Measurements from ENCODE around the gene CXCR6. TPM values are rescaled to one million over a fixed set of nuclear protein-coding genes. Genes with fewer than 3 reads are reported as not detected.

The CXCR6 gene
- polyA plus RNA-seq, 1 donor from 2014 or later = not detected

DNA sequence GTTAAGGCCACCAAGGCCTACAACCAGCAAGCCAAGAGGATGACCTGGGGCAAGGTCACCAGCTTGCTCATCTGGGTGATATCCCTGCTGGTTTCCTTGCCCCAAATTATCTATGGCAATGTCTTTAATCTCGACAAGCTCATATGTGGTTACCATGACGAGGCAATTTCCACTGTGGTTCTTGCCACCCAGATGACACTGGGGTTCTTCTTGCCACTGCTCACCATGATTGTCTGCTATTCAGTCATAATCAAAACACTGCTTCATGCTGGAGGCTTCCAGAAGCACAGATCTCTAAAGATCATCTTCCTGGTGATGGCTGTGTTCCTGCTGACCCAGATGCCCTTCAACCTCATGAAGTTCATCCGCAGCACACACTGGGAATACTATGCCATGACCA is 3.6 kb downstream of the CXCR6 start:
- H3K4me3 ChIP-seq (ENCODE audit: low read length) = no peak overlapping the region
- H3K9ac ChIP-seq (ENCODE audit: low read length) = no peak overlapping the region
- H3K27ac ChIP-seq (ENCODE audit: low read length) = no peak overlapping the region
- H3K9me3 ChIP-seq (ENCODE audit: low read length) = no peaks in the 10 kb centered on the region
- TF ChIP-seq EZH2 (IDR thresholded peaks at IDR 0.05; ENCODE audit: borderline replicate concordance, insufficient read depth, low read length, poor library complexity, severe bottlenecking) (no peak), EP300 (conservative IDR thresholded peaks at IDR 0.05; ENCODE audit: poor library complexity, severe bottlenecking) (no peak), RAD21 (conservative IDR thresholded peaks at IDR 0.05) (no peak), MXI1 (conservative IDR thresholded peaks at IDR 0.05; ENCODE audit: poor library complexity, severe bottlenecking) (no peak), SMC3 (conservative IDR thresholded peaks at IDR 0.05; ENCODE audit: poor library complexity) (no peak), TAF1 (IDR thresholded peaks at IDR 0.05; ENCODE audit: low read depth) (no peak), POLR2AphosphoS5 (IDR thresholded peaks at IDR 0.05) (no peak)
- TF ChIP-seq, protein P1, sequence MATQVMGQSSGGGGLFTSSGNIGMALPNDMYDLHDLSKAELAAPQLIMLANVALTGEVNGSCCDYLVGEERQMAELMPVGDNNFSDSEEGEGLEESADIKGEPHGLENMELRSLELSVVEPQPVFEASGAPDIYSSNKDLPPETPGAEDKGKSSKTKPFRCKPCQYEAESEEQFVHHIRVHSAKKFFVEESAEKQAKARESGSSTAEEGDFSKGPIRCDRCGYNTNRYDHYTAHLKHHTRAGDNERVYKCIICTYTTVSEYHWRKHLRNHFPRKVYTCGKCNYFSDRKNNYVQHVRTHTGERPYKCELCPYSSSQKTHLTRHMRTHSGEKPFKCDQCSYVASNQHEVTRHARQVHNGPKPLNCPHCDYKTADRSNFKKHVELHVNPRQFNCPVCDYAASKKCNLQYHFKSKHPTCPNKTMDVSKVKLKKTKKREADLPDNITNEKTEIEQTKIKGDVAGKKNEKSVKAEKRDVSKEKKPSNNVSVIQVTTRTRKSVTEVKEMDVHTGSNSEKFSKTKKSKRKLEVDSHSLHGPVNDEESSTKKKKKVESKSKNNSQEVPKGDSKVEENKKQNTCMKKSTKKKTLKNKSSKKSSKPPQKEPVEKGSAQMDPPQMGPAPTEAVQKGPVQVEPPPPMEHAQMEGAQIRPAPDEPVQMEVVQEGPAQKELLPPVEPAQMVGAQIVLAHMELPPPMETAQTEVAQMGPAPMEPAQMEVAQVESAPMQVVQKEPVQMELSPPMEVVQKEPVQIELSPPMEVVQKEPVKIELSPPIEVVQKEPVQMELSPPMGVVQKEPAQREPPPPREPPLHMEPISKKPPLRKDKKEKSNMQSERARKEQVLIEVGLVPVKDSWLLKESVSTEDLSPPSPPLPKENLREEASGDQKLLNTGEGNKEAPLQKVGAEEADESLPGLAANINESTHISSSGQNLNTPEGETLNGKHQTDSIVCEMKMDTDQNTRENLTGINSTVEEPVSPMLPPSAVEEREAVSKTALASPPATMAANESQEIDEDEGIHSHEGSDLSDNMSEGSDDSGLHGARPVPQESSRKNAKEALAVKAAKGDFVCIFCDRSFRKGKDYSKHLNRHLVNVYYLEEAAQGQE (IDR thresholded peaks at IDR 0.05; ENCODE audit: borderline replicate concordance) = no peak
- TF ChIP-seq, protein P2, sequence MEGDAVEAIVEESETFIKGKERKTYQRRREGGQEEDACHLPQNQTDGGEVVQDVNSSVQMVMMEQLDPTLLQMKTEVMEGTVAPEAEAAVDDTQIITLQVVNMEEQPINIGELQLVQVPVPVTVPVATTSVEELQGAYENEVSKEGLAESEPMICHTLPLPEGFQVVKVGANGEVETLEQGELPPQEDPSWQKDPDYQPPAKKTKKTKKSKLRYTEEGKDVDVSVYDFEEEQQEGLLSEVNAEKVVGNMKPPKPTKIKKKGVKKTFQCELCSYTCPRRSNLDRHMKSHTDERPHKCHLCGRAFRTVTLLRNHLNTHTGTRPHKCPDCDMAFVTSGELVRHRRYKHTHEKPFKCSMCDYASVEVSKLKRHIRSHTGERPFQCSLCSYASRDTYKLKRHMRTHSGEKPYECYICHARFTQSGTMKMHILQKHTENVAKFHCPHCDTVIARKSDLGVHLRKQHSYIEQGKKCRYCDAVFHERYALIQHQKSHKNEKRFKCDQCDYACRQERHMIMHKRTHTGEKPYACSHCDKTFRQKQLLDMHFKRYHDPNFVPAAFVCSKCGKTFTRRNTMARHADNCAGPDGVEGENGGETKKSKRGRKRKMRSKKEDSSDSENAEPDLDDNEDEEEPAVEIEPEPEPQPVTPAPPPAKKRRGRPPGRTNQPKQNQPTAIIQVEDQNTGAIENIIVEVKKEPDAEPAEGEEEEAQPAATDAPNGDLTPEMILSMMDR (IDR thresholded peaks at IDR 0.05; ENCODE audit: poor library complexity, severe bottlenecking) = no peak
- no peaks in the 10 kb centered on the region for H3K27me3 ChIP-seq (ENCODE audit: insufficient read depth, low read depth, low read length)
- no peak overlapping the region for H2AFZ ChIP-seq (ENCODE audit: low read depth, low read length)
- H3K4me2 ChIP-seq (ENCODE audit: low read length) = no peak overlapping the region
- no peaks in the 10 kb centered on the region for H3K9me2 ChIP-seq (ENCODE audit: insufficient read depth, low read length)
- no peaks in the 10 kb centered on the region for H3K79me2 ChIP-seq (replicated peaks; ENCODE audit: insufficient read depth, low read length)
- H4K20me1 ChIP-seq (ENCODE audit: insufficient read depth) = no peaks in the 10 kb centered on the region
- H3F3A ChIP-seq (ENCODE audit: insufficient read depth, low read length, poor library complexity, severe bottlenecking) = no peaks in the 10 kb centered on the region
- no peaks in the 10 kb centered on the region for H3K36me3 ChIP-seq (ENCODE audit: insufficient read depth, low read length)

DNA sequence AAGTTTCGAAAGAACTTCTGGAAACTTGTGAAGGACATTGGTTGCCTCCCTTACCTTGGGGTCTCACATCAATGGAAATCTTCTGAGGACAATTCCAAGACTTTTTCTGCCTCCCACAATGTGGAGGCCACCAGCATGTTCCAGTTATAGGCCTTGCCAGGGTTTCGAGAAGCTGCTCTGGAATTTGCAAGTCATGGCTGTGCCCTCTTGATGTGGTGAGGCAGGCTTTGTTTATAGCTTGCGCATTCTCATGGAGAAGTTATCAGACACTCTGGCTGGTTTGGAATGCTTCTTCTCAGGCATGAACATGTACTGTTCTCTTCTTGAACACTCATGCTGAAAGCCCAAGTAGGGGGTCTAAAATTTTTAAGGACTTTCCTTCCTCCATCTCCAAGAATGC is 4.1 kb downstream of the CXCR6 start:
- Histone ChIP-seq H3F3A (ENCODE audit: insufficient read depth, low read length, poor library complexity, severe bottlenecking) (no peaks in the 10 kb centered on the region), H3K9ac (ENCODE audit: low read length) (no peak overlapping the region), H3K4me2 (ENCODE audit: low read length) (no peak overlapping the region), H3K79me2 (replicated peaks; ENCODE audit: insufficient read depth, low read length) (no peaks in the 10 kb centered on the region), H3K9me2 (ENCODE audit: insufficient read depth, low read length) (no peaks in the 10 kb centered on the region), H3K4me3 (ENCODE audit: low read length) (no peak overlapping the region), H3K36me3 (ENCODE audit: insufficient read depth, low read length) (no peaks in the 10 kb centered on the region), H3K27ac (ENCODE audit: low read length) (no peak overlapping the region), H3K9me3 (ENCODE audit: low read length) (no peaks in the 10 kb centered on the region), H3K27me3 (ENCODE audit: insufficient read depth, low read depth, low read length) (no peaks in the 10 kb centered on the region), H2AFZ (ENCODE audit: low read depth, low read length) (no peak overlapping the region), H4K20me1 (ENCODE audit: insufficient read depth) (no peaks in the 10 kb centered on the region)
- no peak for TF ChIP-seq EP300 (conservative IDR thresholded peaks at IDR 0.05; ENCODE audit: poor library complexity, severe bottlenecking)
- TF ChIP-seq TAF1 (IDR thresholded peaks at IDR 0.05; ENCODE audit: low read depth) = no peak
- TF ChIP-seq RAD21 (conservative IDR thresholded peaks at IDR 0.05) = no peak
- TF ChIP-seq EZH2 (IDR thresholded peaks at IDR 0.05; ENCODE audit: borderline replicate concordance, insufficient read depth, low read length, poor library complexity, severe bottlenecking) = no peak

All from neural cell (in vitro differentiated cells).